Measurements from ENCODE around the gene CEP192.

CEP192 gene

DNA sequence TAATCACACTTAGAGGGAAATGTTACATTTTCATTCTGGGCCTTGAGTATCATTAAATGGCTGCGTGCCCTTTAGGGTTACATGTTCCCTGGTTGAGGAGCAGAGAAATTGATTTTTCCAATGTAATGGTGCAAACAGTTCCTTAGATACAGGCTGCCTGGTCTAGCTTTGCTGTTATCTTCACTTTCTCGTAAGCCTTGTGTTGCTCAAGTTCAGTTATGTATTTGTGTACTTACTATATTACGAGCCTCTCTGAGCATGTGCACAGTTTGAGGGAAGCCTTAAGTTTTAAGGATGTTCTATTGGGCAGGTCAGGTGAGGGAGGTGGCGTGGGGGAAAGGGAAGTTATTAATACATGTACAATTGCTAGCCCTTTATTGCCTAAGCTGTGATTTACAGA, 23.7 kb downstream of the CEP192 start:
- H3K27me3 ChIP-seq (replicated peaks; ENCODE audit: control insufficient read depth, insufficient read depth, low read length): no peaks in the 10 kb centered on the region
- H3K4me3 ChIP-seq (ENCODE audit: low read length): no peak overlapping the region
- no peaks in the 10 kb centered on the region for H3K4me1 ChIP-seq (ENCODE audit: control insufficient read depth, insufficient read depth, low read length)
- no peak for DNase-seq (ENCODE audit: low read depth)
- no peak overlapping the region for H3K9ac ChIP-seq (ENCODE audit: low read length)
- H3K9me3 ChIP-seq (ENCODE audit: control insufficient read depth, low read length): no peaks in the 10 kb centered on the region
- peaks cover 77% of the 10 kb centered on the region for H3K36me3 ChIP-seq (ENCODE audit: control insufficient read depth, insufficient read depth, low read length, severe bottlenecking)

DNA sequence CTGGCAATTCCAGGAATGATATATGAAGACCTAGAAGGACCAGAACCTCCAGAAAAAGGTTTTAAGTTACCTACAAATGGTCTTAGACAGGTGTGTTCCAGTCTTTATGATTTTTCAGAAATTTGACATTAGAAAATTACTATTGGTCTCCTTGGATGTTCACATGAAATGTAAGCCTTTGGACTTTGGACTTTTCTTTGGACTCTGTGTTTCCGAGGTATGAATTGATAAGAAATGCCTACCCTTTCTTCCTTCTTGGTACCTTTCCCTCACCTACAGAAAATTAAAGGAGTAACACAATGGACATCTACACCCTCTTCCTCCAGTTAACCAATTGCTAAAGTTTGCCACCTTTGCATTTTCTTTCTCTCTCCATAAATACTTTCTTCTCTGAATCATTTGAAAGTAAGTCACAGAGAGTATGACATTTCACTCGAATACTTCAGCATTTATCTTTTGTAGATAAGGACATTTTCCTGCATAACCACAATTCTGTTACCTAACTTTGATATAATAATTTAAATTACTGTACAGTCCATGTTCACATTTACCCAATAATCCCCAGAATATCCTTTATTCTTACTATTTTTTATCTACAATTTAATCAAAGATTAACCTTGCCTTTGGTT, 26.2 kb downstream of the CEP192 start:
- Histone ChIP-seq H3K27me3 (replicated peaks; ENCODE audit: control insufficient read depth, insufficient read depth, low read length) (no peaks in the 10 kb centered on the region), H3K36me3 (ENCODE audit: control insufficient read depth, insufficient read depth, low read length, severe bottlenecking) (peaks cover 89% of the 10 kb centered on the region), H3K4me1 (ENCODE audit: control insufficient read depth, insufficient read depth, low read length) (no peaks in the 10 kb centered on the region), H3K9me3 (ENCODE audit: control insufficient read depth, low read length) (no peaks in the 10 kb centered on the region), H3K9ac (ENCODE audit: low read length) (no peak overlapping the region), H3K4me3 (ENCODE audit: low read length) (no peak overlapping the region)
- DNase-seq (ENCODE audit: low read depth): no peak

DNA sequence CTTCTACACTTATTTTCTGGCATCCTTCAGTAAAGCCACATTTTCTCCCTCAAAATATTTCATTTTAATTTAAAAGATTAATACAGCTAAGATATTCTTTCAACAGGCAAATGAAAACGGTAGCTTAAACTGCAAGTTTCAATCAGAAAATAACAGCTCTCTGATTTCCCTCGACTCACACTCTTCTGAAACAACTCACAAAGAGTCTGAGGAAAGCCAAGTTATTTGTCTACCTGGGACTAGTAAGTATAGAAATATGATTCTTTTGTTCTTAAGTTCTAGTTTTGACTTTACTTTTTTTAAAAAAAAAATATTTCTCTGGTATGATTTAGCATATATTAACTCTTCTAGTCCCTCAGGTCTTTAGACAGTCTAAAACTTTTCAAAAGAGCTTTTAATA, 27.2 kb downstream of the CEP192 start:
- H3K4me1 ChIP-seq (ENCODE audit: control insufficient read depth, insufficient read depth, low read length): no peaks in the 10 kb centered on the region
- H3K9ac ChIP-seq (ENCODE audit: low read length): no peak overlapping the region
- no peak overlapping the region for H3K4me3 ChIP-seq (ENCODE audit: low read length)
- no peak for DNase-seq (ENCODE audit: low read depth)
- H3K36me3 ChIP-seq (ENCODE audit: control insufficient read depth, insufficient read depth, low read length, severe bottlenecking): peaks cover 85% of the 10 kb centered on the region
- no peaks in the 10 kb centered on the region for H3K27me3 ChIP-seq (replicated peaks; ENCODE audit: control insufficient read depth, insufficient read depth, low read length)
- no peaks in the 10 kb centered on the region for H3K9me3 ChIP-seq (ENCODE audit: control insufficient read depth, low read length)

DNA sequence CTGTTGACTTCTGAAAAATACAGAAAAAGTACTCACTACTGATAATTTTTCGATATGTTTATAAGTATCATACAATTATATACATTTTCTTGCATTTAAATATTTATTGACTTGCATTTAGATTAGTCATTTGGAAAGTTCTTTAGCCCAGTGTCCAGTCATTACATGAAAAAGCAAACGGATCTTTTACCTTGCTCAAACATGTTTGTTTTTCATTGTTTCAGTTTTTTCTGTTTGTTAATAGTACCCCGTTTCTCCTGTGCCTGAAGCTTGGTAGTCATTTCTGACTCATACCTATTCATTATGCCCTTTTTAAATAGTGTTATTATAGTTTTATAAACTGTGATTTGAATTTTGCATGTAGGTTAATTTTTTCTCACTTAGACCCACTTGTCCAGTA, 28.1 kb downstream of the CEP192 start:
- no peak overlapping the region for H3K4me3 ChIP-seq (ENCODE audit: low read length)
- H3K36me3 ChIP-seq (ENCODE audit: control insufficient read depth, insufficient read depth, low read length, severe bottlenecking): peaks cover 75% of the 10 kb centered on the region
- H3K9ac ChIP-seq (ENCODE audit: low read length): no peak overlapping the region
- no peaks in the 10 kb centered on the region for H3K9me3 ChIP-seq (ENCODE audit: control insufficient read depth, low read length)
- H3K27me3 ChIP-seq (replicated peaks; ENCODE audit: control insufficient read depth, insufficient read depth, low read length): no peaks in the 10 kb centered on the region
- no peak for DNase-seq (ENCODE audit: low read depth)
- no peaks in the 10 kb centered on the region for H3K4me1 ChIP-seq (ENCODE audit: control insufficient read depth, insufficient read depth, low read length)

DNA sequence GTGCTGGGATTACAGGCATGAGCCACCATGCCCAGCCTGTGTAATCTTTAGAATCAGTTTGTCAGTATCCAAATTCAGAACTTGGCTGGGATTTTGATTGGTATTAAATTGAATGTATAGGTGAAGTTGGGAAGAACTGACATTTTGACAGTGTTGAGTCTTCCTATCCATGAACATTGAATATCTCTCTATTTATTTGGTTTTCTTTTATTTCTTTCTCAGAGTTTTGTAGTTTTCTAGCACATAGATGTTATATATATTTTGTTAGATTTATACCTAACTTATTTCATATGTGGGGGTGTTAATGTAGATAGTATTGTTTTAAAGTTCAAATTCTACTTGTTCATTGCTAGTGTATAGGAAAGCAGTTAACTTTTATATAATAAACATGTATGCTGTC, 31.5 kb downstream of the CEP192 start:
- H3K9me3 ChIP-seq (ENCODE audit: control insufficient read depth, low read length): no peaks in the 10 kb centered on the region
- no peak overlapping the region for H3K4me3 ChIP-seq (ENCODE audit: low read length)
- H3K9ac ChIP-seq (ENCODE audit: low read length): no peak overlapping the region
- no peaks in the 10 kb centered on the region for H3K4me1 ChIP-seq (ENCODE audit: control insufficient read depth, insufficient read depth, low read length)
- no peaks in the 10 kb centered on the region for H3K27me3 ChIP-seq (replicated peaks; ENCODE audit: control insufficient read depth, insufficient read depth, low read length)
- no peak for DNase-seq (ENCODE audit: low read depth)
- H3K36me3 ChIP-seq (ENCODE audit: control insufficient read depth, insufficient read depth, low read length, severe bottlenecking): peaks cover 56% of the 10 kb centered on the region

DNA sequence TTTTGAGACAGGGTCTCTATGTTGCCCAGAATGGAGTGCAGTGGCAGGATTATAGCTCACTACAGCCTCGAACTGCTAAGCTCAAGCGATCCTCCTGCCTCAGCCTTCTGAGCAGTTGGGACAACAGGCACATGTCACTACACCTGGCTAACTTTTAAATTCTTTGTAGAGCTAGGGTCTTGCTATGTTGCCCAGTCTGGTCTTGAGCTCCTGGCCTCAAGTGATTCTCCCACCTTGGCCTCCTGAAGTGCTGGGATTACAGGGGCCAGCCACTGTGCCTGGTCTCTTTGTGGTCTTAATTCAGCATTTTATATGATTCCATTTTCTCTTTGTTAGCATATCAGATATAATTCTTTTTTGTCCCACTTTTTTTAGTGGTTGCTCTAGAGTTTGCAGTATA, 34.1 kb downstream of the CEP192 start:
- Histone ChIP-seq H3K36me3 (ENCODE audit: control insufficient read depth, insufficient read depth, low read length, severe bottlenecking) (peaks cover 48% of the 10 kb centered on the region), H3K4me1 (ENCODE audit: control insufficient read depth, insufficient read depth, low read length) (no peaks in the 10 kb centered on the region), H3K27me3 (replicated peaks; ENCODE audit: control insufficient read depth, insufficient read depth, low read length) (no peaks in the 10 kb centered on the region)

DNA sequence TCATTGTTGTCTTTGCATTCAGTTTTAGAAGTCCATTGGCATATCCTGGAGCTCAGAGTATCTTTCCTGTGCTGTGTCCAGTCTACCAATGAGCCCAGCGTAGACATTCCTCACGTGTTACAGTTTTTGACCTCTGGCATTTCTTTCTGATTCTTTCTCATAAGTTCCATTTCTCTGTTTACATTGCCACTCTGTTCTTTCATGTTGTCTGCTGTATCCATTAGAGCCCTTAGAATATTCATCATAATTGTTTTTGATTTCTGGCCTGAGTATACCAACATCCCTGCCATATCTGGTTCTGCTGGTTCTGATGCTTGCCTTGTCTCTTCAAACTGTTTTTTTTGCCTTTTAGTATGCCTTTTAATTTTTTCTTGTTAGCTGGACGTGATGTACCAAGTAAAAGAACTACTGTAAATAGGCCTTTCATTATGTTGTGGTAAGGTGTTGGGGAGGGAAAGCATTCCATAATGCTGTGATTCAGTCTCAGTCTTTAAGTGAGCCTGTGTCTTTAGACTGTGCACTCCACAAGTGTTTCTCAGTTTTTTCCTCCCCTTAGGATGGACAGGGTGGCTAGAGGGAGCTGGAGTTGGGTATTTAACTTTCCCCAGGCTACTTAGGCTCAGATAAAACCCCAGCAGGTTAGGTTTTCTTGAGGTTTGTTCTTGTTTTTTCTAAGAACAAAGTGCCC, 35.6 kb downstream of the CEP192 start:
- no peaks in the 10 kb centered on the region for H3K4me1 ChIP-seq (ENCODE audit: control insufficient read depth, insufficient read depth, low read length)

More for the DNA sequence above, 34.1 kb downstream of the CEP192 start:
- no peak for DNase-seq (ENCODE audit: low read depth)
- Histone ChIP-seq H3K9me3 (ENCODE audit: control insufficient read depth, low read length) (no peaks in the 10 kb centered on the region), H3K9ac (ENCODE audit: low read length) (no peak overlapping the region), H3K4me3 (ENCODE audit: low read length) (no peak overlapping the region)

DNA sequence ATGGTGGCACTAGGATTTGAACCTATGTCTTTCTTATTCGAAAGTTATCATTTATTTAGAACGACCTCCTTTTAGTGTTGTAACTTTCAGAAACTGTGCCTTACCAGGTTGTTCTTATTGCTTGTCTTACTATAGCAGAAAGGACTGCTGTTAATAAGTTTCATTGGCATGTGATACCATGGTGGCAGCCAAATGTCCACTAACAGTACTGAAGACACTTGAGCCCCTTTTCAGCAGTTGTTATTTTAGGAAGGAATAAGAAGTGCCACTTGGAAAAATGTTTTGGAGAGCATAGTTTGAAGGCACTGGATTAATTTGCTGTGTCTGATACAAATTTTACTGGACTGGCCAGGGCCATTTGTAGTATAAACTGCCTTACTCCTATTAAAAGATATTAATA, 37.7 kb downstream of the CEP192 start:
- no peak overlapping the region for H3K4me3 ChIP-seq (ENCODE audit: low read length)
- no peak overlapping the region for H3K9ac ChIP-seq (ENCODE audit: low read length)
- H3K27me3 ChIP-seq (replicated peaks; ENCODE audit: control insufficient read depth, insufficient read depth, low read length): no peaks in the 10 kb centered on the region
- no peak for DNase-seq (ENCODE audit: low read depth)
- H3K9me3 ChIP-seq (ENCODE audit: control insufficient read depth, low read length): no peaks in the 10 kb centered on the region
- H3K4me1 ChIP-seq (ENCODE audit: control insufficient read depth, insufficient read depth, low read length): no peaks in the 10 kb centered on the region
- H3K36me3 ChIP-seq (ENCODE audit: control insufficient read depth, insufficient read depth, low read length, severe bottlenecking): peaks cover 51% of the 10 kb centered on the region

More for the DNA sequence above, 35.6 kb downstream of the CEP192 start:
- Histone ChIP-seq H3K9ac (ENCODE audit: low read length) (no peak overlapping the region), H3K27me3 (replicated peaks; ENCODE audit: control insufficient read depth, insufficient read depth, low read length) (no peaks in the 10 kb centered on the region), H3K36me3 (ENCODE audit: control insufficient read depth, insufficient read depth, low read length, severe bottlenecking) (peaks cover 47% of the 10 kb centered on the region), H3K4me3 (ENCODE audit: low read length) (no peak overlapping the region), H3K9me3 (ENCODE audit: control insufficient read depth, low read length) (no peaks in the 10 kb centered on the region)
- DNase-seq (ENCODE audit: low read depth): peak; percentile 49

DNA sequence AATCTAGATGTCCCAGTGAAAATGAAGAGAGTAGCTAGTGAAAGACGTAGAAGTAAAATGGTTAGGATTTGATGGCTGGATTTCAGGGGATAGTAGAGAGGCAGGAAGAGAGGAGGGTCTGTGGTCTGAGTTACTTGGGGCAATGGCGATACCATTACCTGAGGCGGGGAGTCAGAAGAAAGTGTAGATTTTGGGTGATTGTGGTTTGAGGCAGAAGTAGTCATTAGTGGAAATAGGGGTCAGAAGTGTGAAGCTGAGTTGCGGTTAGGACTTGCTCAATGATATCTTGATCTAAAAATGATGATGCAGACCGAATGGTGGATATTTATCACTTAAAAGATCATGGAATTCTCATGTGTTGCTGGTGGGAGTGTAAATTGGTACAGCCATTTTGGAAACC, 41.0 kb downstream of the CEP192 start:
- Histone ChIP-seq H3K4me1 (ENCODE audit: control insufficient read depth, insufficient read depth, low read length) (no peaks in the 10 kb centered on the region), H3K9ac (ENCODE audit: low read length) (no peak overlapping the region), H3K36me3 (ENCODE audit: control insufficient read depth, insufficient read depth, low read length, severe bottlenecking) (peaks cover 43% of the 10 kb centered on the region), H3K9me3 (ENCODE audit: control insufficient read depth, low read length) (no peaks in the 10 kb centered on the region), H3K4me3 (ENCODE audit: low read length) (no peak overlapping the region), H3K27me3 (replicated peaks; ENCODE audit: control insufficient read depth, insufficient read depth, low read length) (no peaks in the 10 kb centered on the region)
- DNase-seq (ENCODE audit: low read depth): no peak

DNA sequence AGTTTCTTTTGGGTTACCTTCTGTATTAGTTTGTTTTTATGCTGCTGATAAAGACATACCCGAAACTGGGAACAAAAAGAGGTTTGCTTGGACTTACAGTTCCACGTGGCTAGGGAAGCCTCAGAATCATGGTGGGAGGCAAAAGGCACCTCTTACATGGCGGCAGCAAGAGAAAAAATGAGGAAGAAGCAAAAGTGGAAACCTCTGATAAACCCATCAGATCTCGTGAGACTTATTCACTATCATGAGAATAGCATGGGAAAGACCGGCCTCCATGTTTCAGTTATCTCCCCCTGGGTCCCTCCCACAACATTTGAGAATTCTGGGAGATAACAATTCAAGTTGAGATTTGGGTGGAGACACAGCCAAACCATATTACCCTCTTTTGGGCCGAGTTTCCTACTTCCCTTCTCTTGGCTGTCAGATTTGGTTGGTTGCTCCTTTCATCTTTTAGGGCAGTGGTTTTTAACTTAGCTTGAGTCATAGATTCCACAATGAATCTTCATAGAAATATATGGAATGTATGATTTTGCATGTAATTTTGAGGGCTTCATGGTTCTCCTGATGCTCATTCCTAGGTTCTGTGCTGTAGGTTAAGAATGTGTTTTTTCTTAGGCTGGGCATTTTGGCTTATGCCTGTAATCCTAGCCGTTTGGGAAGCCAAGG, 44.2 kb downstream of the CEP192 start:
- Histone ChIP-seq H3K9me3 (ENCODE audit: control insufficient read depth, low read length) (no peaks in the 10 kb centered on the region), H3K4me1 (ENCODE audit: control insufficient read depth, insufficient read depth, low read length) (peaks cover 10% of the 10 kb centered on the region), H3K36me3 (ENCODE audit: control insufficient read depth, insufficient read depth, low read length, severe bottlenecking) (peaks cover 25% of the 10 kb centered on the region), H3K4me3 (ENCODE audit: low read length) (no peak overlapping the region), H3K27me3 (replicated peaks; ENCODE audit: control insufficient read depth, insufficient read depth, low read length) (no peaks in the 10 kb centered on the region), H3K9ac (ENCODE audit: low read length) (no peak overlapping the region)
- DNase-seq (ENCODE audit: low read depth): peak; percentile 53

DNA sequence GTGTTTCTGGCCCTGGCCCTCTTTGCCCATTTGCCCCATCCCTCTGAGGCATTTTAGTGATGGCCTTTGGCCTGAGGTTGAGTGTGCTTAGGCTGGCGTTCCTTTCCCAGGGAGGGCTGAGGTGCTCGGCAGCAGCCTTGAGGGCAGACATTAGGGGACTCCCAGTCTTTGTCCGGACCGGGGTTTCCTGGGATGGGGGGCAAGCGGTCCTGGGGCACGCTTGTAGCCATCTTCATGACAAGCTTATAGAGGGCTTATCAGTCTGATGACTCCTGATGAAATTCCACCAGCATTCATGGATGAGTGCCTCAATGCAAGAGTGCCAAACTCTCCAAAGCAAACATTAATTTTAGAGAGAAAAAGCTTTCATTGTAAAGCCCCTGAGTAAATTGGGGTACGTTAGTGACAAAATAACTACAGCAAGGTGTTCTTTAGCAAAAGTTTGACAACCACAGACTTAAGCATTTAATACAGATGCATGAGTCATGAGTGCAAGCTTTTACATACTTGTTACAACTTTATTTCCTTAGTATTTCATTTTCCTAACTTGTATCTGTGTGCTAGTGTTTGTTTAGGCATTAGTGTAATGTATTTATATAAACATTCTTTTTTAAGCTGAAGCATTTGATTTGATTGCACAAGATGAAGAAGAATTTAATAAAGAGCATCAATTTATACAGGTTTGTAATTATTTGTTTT, 45.6 kb downstream of the CEP192 start:
- Histone ChIP-seq H3K27me3 (replicated peaks; ENCODE audit: control insufficient read depth, insufficient read depth, low read length) (no peaks in the 10 kb centered on the region), H3K4me1 (ENCODE audit: control insufficient read depth, insufficient read depth, low read length) (peaks cover 10% of the 10 kb centered on the region), H3K9ac (ENCODE audit: low read length) (no peak overlapping the region), H3K36me3 (ENCODE audit: control insufficient read depth, insufficient read depth, low read length, severe bottlenecking) (peaks cover 18% of the 10 kb centered on the region), H3K9me3 (ENCODE audit: control insufficient read depth, low read length) (no peaks in the 10 kb centered on the region), H3K4me3 (ENCODE audit: low read length) (no peak overlapping the region)
- DNase-seq (ENCODE audit: low read depth): peak; percentile 53
